Activated CD4-positive, alpha-beta T cell treated with anti-CD3 and anti-CD28 coated beads, Interleukin-2, amount 10 ng/mL, durations not matched to agents 7 days and 5 days (primary cell): ENCODE results near the gene MPP2. TPM values are rescaled to one million over a fixed set of nuclear protein-coding genes. Genes with fewer than 3 reads are reported as not detected.
"Not testable (repeated sequence)": the region's sequence is repeated elsewhere in the genome, so short reads cannot be mapped to it uniquely, and the experiment has no call there.

ENCODE experiments used
- CTCF ChIA-PET: fragments of 350-600 bp; sonication (Branson Sonifier 250); formaldehyde crosslinking; loops from one replicate; lab custom pipeline; 2021; ENCODE audit warnings: antibody characterized with exemption; lab: Charles Lee
- POLR2A ChIA-PET: fragments of 350-600 bp; sonication (Branson Sonifier 250); formaldehyde crosslinking; loops from one replicate; lab custom pipeline; 2021; ENCODE audit warnings: antibody characterized with exemption; lab: Charles Lee
- DNase-seq: peaks from one replicate; pipeline ENCODE4 v3.0.0-alpha.2; 2020
- H3K27ac Mint-ChIP-seq: one replicate; pipeline ENCODE4 v1.8.0; 2021; ENCODE audit warnings: mild to moderate bottlenecking, moderate library complexity, mixed read lengths
- H3K27me3 Mint-ChIP-seq: one replicate; pipeline ENCODE4 v1.8.0; 2021; ENCODE audit warnings: mixed read lengths
- H3K36me3 Mint-ChIP-seq: one replicate; pipeline ENCODE4 v1.8.0; 2021; ENCODE audit warnings: low read depth, mixed read lengths
- H3K4me1 Mint-ChIP-seq: one replicate; pipeline ENCODE4 v1.8.0; 2021; ENCODE audit warnings: mixed read lengths
- H3K4me3 Mint-ChIP-seq: one replicate; pipeline ENCODE4 v1.8.0; 2021; ENCODE audit warnings: mild to moderate bottlenecking, moderate library complexity, mixed read lengths
- H3K9me3 Mint-ChIP-seq: one replicate; pipeline ENCODE4 v1.8.0; 2021; ENCODE audit warnings: mixed read lengths
- total RNA-seq, 2 experiments: library from RNA; stranded (reverse); gene quantifications; one replicate each; pipeline ENCODE4 v1.2.3, GENCODE V29; 2021

MPP2 gene
- total RNA-seq, 2 experiments from 2014 or later, result 0.60 to 0.69 TPM

DNA sequence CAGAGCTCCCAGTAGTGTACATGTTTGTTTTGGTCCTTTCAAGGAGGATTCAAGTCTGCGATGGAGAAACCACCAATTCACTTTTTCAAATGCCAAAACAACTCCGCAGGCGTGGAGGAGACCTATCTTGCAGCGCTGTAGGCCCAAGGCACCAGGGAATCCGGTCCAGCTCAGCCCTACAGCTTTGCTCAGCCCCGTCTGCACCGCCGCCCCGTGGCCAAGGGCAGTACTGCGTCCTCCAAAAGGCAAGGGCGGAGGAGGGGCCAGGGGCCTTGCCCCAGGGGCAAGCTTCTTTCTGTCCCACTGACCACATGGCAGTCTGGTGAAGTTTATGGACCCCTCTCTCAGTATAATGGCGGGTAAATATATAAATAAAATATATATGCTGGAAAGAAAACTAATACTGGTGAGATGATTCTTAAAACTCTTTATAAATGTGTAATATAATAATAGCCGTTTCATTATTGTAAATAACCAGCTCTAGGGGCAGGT lies 61.1 kb downstream of the MPP2 start:
- Mint-ChIP-seq H3K27me3 (peaks cover 15% of the 10 kb centered on the region), H3K9me3 (no peaks in the 10 kb centered on the region), H3K4me3 (no peak overlapping the region), H3K4me1 (no peaks in the 10 kb centered on the region), H3K27ac (no peak overlapping the region), H3K36me3 (no peaks in the 10 kb centered on the region)
- CTCF ChIA-PET, result interaction anchor here (0.6 to 1.9 kb wide), 11 partner anchors 8 to 303 kb away, joined by 3 to 7 read pairs (median 4); no protein-coding TSS in a partner anchor
- DNase-seq, result peak; percentile 75
- POLR2A ChIA-PET, result no interaction called here

GRCh38 chr17:43845766-43846165 lies 61.6 kb downstream of the MPP2 start:
- H3K9me3 Mint-ChIP-seq, result no peaks in the 10 kb centered on the region
- DNase-seq, result no peak
- POLR2A ChIA-PET, result no interaction called here
- H3K27ac Mint-ChIP-seq, result no peak overlapping the region
- no peaks in the 10 kb centered on the region for H3K36me3 Mint-ChIP-seq
- CTCF ChIA-PET, result interaction anchor here (0.6 to 1.9 kb wide), 11 partner anchors 8 to 302 kb away, joined by 3 to 7 read pairs (median 4); no protein-coding TSS in a partner anchor
- H3K4me1 Mint-ChIP-seq, result no peaks in the 10 kb centered on the region
- H3K4me3 Mint-ChIP-seq, result no peak overlapping the region
- peaks cover 15% of the 10 kb centered on the region for H3K27me3 Mint-ChIP-seq

DNA sequence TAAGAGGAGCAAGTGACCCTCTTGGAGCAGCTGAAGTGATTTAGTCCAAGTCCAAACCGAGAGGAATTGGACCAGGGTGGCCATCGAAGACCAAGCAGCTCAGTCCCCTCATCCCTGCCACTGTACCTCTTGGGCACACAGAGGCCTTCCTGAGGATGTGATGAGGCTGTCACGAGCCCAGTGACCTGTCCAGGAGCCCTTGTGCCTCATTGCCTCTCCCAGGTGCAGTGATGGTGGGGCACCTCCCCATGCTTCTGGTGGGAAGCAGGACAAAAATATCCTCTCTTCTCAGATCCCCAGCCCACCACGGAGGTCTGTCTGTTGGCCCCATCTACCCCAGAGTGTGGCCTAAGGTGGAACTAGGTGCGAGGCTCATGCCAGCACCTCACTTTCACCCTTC lies 63.1 kb downstream of the MPP2 start:
- no peaks in the 10 kb centered on the region for H3K4me1 Mint-ChIP-seq
- peaks cover 23% of the 10 kb centered on the region for H3K27me3 Mint-ChIP-seq
- no peak overlapping the region for H3K27ac Mint-ChIP-seq
- H3K36me3 Mint-ChIP-seq, result no peaks in the 10 kb centered on the region
- ChIA-PET POLR2A (no interaction called here), CTCF (no interaction called here)
- DNase-seq, result no peak
- no peaks in the 10 kb centered on the region for H3K9me3 Mint-ChIP-seq
- no peak overlapping the region for H3K4me3 Mint-ChIP-seq

DNA sequence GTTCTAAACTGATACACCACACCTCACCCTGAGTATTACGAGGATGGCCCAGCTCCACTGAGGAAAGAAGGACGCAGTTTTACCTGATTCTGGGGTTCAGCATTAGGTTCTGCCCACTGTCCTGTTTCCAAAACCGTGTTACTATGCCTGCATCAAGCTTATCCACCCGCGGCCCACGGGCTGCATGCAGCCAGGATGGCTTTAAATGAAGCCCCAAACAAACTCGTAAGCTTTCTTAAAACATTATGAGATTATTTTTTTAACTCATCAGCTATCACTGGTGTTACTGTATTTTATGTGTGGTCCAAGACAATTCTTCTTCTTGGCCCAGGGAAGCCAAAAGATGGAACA lies 64.4 kb downstream of the MPP2 start:
- H3K4me1 Mint-ChIP-seq, result no peaks in the 10 kb centered on the region
- H3K9me3 Mint-ChIP-seq, result no peaks in the 10 kb centered on the region
- POLR2A ChIA-PET, result no interaction called here
- peaks cover 23% of the 10 kb centered on the region for H3K27me3 Mint-ChIP-seq
- DNase-seq, result no peak
- H3K4me3 Mint-ChIP-seq, result no peak overlapping the region
- peak overlapping the region; percentile 55 for H3K27ac Mint-ChIP-seq
- CTCF ChIA-PET, result interaction anchor here (0.6 kb wide), 1 partner anchor 620 kb away, joined by 3 read pairs; no protein-coding TSS in a partner anchor
- no peaks in the 10 kb centered on the region for H3K36me3 Mint-ChIP-seq

GRCh38 chr17:43842091-43842974 lies 65.0 kb downstream of the MPP2 start:
- H3K9me3 Mint-ChIP-seq, POLR2A ChIA-PET, DNase-seq, H3K4me3 Mint-ChIP-seq, H3K4me1 Mint-ChIP-seq, H3K36me3 Mint-ChIP-seq: not testable (repeated sequence)
- H3K27ac Mint-ChIP-seq, result peak overlapping the region; percentile 55
- CTCF ChIA-PET, result interaction anchor here (1.0 kb wide), 1 partner anchor 9 kb away, joined by 3 read pairs; the partner anchor contains the start of gene MPP3
- peaks cover 23% of the 10 kb centered on the region for H3K27me3 Mint-ChIP-seq

- DNase-seq, result no peak
- POLR2A ChIA-PET, result no interaction called here
- Mint-ChIP-seq H3K9me3 (no peaks in the 10 kb centered on the region), H3K4me1 (no peaks in the 10 kb centered on the region), H3K4me3 (no peak overlapping the region), H3K36me3 (no peaks in the 10 kb centered on the region), H3K27ac (no peak overlapping the region), H3K27me3 (peaks cover 27% of the 10 kb centered on the region)
- CTCF ChIA-PET, result interaction anchor here (1.0 to 1.5 kb wide), 3 partner anchors 8 to 102 kb away, joined by 3 to 4 read pairs (median 3); partner anchors contain the start of gene MPP3
These were observed 66.1 kb downstream of the MPP2 start for GRCh38 chr17:43841282-43841681.

DNA sequence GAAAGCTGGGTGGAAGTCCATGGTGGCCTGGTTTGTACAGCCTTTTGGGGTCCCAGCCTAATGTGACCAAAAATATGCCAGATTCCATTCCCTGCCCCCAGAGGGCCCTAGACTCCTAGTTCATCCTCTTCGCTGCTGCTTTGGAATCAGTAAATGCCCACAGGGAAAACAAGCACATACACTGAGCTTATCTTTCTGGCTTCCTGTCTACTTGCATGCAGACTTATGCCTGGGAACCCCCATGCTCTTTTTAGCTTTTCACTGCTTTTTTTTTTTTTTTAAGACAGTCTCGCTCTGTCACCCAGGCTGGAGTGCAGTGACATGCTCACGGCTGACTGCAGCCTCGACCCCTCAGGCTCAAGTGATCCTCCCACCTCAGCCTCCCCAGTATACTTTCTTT lies 66.5 kb downstream of the MPP2 start:
- POLR2A ChIA-PET, result no interaction called here
- CTCF ChIA-PET, result interaction anchor here (1.0 to 1.6 kb wide), 3 partner anchors 9 to 103 kb away, joined by 3 to 4 read pairs (median 3); no protein-coding TSS in a partner anchor
- no peak for DNase-seq
- Mint-ChIP-seq H3K4me3 (no peak overlapping the region), H3K36me3 (no peaks in the 10 kb centered on the region), H3K27me3 (peaks cover 30% of the 10 kb centered on the region), H3K4me1 (no peaks in the 10 kb centered on the region), H3K9me3 (no peaks in the 10 kb centered on the region), H3K27ac (no peak overlapping the region)

GRCh38 chr17:43839670-43840108 lies 67.6 kb downstream of the MPP2 start:
- CTCF ChIA-PET, result interaction anchor here (0.5 to 1.6 kb wide), 3 partner anchors 22 to 857 kb away, joined by 3 read pairs; no protein-coding TSS in a partner anchor
- Mint-ChIP-seq H3K9me3 (no peaks in the 10 kb centered on the region), H3K36me3 (no peaks in the 10 kb centered on the region), H3K4me3 (no peak overlapping the region), H3K27ac (no peak overlapping the region), H3K27me3 (peaks cover 28% of the 10 kb centered on the region), H3K4me1 (no peaks in the 10 kb centered on the region)
- no peak for DNase-seq
- POLR2A ChIA-PET, result no interaction called here

DNA sequence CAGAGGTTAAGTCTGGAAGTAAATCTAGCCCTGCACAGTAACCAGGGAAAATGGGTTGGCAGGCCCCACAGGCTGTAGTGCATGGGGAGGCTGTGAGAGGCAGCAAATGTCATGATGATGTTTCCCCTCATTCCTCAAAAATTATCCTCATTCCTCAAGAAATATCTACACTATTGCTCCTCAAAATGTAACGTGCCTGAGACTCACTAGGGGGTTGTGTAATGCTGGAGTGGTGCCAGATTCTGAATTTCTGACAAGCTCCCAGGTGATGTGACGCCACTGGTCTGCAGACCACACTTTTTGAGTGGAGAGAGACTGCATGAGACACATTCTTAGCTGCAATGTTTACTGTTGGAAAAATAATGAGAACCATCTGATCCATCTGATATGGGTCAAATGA lies 73.2 kb downstream of the MPP2 start:
- no peak overlapping the region for H3K27ac Mint-ChIP-seq
- H3K4me1 Mint-ChIP-seq, result peaks cover 13% of the 10 kb centered on the region
- H3K4me3 Mint-ChIP-seq, result no peak overlapping the region
- DNase-seq, result no peak
- no peaks in the 10 kb centered on the region for H3K36me3 Mint-ChIP-seq
- CTCF ChIA-PET, result interaction anchor here (1.1 kb wide), 1 partner anchor 12 kb away, joined by 3 read pairs; no protein-coding TSS in a partner anchor
- H3K9me3 Mint-ChIP-seq, result no peaks in the 10 kb centered on the region
- peaks cover 48% of the 10 kb centered on the region for H3K27me3 Mint-ChIP-seq
- POLR2A ChIA-PET, result no interaction called here

GRCh38 chr17:43832976-43833829 lies 74.1 kb downstream of the MPP2 start, which contains the start of gene MPP3:
Gene MPP3 (minus strand): TSS chr17:43833146. CDS start chr17:43831906, 1,240 bp downstream.
- CTCF ChIA-PET, result interaction anchor here (0.8 to 1.1 kb wide), 2 partner anchors 9 to 13 kb away, joined by 3 read pairs; no protein-coding TSS in a partner anchor
- H3K36me3 Mint-ChIP-seq, result no peaks in the 10 kb centered on the region
- POLR2A ChIA-PET, result no interaction called here
- peak; percentile 40 for DNase-seq
- H3K27me3 Mint-ChIP-seq, result peaks cover 48% of the 10 kb centered on the region
- no peaks in the 10 kb centered on the region for H3K9me3 Mint-ChIP-seq
- H3K4me3 Mint-ChIP-seq, result peak within 1 kb of the TSS; percentile 63
- no peak within 1 kb of the TSS for H3K27ac Mint-ChIP-seq
- peaks cover 13% of the 10 kb centered on the region for H3K4me1 Mint-ChIP-seq

DNA sequence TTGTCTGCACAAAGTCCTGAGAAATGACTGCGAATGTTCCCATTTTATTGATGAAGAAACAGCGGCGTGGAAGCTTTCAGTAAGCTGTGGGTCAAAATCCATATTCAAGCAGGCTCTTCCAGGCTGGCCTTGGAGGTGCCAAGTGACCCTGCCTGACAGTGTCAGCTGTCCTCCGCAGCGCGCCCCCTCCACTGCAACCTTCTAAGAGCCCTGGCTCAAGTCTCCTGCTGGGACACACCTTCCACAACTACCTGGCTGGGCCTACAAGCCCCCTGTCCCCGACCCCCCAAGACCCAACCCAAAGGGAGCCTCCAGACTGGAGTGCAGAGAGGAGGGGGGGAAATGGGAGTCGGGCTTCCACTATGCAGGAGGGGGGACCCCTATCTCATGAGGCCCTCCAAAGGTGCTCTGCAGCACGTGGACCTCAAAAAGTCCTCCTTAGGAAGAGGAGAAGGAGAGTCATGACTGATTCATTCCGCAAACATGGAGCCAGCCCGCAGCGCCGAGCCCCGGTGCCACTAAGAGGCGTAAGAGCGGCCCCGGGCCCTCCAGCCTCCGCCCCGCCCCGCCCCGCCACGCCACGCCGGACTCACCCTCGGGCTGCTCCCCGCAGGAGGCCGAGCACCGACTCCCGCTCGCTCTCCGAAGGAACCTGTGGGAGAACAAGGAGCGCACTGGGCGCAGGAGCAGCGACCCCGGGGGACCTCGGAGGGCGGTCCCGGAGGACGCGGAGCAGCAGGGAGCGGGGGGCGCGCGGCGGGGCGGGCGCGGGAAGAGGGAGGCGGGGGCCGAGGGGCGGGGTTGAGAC lies 75.0 kb downstream of the MPP2 start:
- Mint-ChIP-seq H3K9me3 (no peaks in the 10 kb centered on the region), H3K4me3 (peak overlapping the region; percentile 56), H3K27me3 (peaks cover 45% of the 10 kb centered on the region), H3K36me3 (no peaks in the 10 kb centered on the region), H3K4me1 (peaks cover 13% of the 10 kb centered on the region), H3K27ac (no peak overlapping the region)
- POLR2A ChIA-PET, result no interaction called here
- DNase-seq, result no peak
- CTCF ChIA-PET, result interaction anchor here (0.5 to 1.1 kb wide), 2 partner anchors 8 to 974 kb away, joined by 3 to 4 read pairs; no protein-coding TSS in a partner anchor
